GM19099 (cell line): ENCODE measurements around the gene CIDEA.

Experiments used
- POLR2A ChIP-seq: IDR thresholded peaks from 3 replicates; pipeline ENCODE4 v1.6.1; 2011; ENCODE audit warnings: low read depth; ENCODE audit not compliant: insufficient read length; ENCODE audit errors: extremely low read depth

The CIDEA gene, protein sequence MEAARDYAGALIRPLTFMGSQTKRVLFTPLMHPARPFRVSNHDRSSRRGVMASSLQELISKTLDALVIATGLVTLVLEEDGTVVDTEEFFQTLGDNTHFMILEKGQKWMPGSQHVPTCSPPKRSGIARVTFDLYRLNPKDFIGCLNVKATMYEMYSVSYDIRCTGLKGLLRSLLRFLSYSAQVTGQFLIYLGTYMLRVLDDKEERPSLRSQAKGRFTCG

DNA sequence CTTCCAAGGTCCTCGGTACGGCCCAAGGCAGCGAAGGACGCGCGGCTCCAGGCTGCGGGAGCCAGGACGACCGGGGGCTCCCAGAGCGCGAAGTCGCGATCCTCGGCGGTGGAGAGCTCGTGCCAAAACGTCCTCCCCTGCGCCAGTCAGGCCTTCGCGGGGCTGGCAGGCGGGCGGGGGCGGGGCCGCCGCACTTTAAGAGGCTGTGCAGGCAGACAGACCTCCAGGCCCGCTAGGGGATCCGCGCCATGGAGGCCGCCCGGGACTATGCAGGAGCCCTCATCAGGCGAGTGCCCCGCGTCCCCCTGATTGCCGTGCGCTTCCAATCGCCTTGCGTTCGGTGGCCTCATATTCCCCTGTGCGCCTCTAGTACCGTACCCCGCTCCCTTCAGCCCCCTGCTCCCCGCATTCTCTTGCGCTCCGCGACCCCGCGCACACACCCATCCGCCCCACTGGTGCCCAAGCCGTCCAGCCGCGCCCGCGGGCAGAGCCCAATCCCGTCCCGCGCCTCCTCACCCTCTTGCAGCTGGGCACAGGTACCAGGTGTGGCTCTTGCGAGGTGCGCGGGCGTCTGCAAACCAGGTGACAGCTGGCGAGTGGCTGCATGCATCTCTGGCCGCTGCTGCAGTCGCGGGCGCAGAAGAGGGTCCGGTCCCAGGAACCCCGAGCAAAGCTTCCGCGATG, at the start of gene CIDEA:
CIDEA (plus strand) TSS at position 226 of the 684 bp plus-strand sequence; CDS start at position 249, 23 bp downstream.
- no peak for TF ChIP-seq POLR2A

DNA sequence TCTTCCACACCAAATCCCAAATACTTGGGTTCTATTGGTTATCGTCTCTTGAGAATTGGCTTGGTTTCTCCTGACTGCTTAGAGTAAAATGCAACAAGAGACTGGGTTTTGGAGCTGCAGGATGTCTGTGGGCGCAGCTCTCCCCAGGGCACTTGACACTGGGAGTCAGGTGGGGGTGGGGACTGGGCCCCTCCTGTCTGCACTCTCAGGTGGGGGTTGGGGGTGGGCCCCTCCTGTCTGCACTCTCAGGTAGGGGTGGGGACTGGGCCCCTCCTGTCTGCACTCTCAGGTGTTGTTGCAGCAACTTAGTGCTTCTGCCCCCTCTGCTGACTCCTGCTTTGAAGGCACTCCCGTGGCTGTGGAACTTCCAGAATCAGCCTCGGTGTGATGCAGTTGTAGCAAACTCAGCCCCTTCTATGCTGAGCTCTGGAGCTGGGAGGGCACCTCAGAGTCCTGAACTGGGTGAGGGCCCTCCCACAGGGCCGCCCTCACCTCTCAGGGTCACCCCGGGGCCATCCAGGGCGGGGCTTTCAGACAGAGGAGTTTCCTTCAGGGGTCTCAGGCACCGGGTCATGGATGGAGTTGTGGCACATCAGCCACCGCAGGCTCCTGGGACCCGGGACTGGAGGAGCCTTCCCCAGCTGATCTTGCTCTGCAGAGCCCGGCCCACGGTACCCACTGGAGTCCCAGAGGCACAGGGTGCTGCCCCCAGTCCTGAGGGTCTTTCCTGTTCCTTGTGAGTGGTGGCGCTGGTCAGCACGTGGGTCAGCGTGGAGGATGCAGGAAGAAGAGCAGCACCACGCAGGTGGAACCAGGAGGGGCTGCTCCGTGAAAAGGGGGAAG, 22.9 kb upstream of the CIDEA start:
- TF ChIP-seq POLR2A = no peak

DNA sequence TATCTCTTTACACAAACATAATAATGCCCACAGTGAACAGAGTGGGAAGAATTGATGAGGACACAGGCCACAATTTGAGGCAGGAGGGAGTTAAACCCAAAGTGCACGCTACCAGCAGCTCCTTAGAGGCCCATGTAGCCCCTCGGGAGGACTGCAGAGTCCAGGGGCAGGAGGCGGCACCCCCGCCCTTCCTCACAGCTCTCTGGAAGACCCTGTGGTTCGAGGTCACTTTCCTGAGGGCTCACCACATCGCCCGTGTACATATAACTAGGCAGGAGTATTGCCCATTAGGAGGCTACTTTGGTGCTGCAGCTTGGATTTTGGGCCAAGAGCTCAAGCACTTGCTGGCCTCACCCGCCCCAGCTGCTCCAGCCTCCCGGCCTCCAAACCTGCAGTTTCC, 22.2 kb upstream of the CIDEA start:
- TF ChIP-seq POLR2A = no peak

DNA sequence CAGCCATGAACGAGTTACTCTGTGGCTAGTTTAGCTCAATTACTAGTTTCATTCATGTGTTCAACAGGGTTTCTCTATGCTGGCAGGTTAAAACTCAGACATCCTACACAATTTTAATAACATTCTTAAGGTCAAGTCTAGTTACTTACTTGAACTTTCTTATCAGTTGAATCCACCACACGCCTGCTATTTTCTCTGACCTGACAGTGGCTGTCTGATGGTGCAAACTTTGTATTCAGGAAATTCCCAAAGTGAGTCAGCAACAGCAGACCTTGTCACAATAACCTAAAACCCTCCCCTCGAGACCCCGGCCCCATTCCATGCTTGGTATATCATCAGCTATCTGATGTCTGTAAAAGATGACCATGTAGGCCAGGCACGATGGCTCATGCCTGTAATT, 20.8 kb upstream of the CIDEA start:
- no peak for TF ChIP-seq POLR2A

DNA sequence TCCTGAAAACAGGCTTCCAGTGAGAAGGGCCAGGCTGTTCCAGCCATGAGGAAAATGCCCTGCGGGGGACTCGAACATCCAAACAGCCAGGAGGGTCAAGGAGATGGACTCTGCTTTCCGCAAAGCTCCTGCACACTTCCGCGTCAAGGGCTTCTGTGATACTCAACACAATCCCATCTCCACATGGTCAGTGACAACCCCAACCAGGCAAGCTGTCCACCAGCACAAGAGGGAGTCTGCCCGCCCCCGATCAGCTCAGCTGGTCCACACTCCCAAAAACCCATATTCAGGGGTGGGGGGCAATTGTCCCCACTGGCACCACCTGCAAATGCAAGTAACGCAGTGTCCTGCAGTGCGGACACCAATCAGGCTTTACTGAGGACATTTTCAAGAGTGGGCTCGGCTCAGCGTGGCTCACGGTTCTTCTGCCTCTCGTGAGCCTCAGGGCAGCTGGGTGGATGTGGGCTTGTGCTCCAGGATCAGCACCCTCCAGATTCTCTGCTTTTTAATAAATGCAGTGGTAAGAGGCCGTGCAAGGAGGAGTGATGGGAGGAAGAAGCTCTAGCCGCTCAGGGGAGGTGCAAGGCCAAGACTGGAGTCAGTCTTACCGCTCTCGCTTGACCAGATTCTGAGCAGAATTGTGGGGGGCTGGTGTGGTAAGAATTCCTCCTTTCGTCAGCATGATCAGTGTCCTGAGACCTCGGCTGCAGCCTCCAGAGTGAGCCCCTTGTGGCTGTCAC, 19.5 kb upstream of the CIDEA start:
- no peak for TF ChIP-seq POLR2A

DNA sequence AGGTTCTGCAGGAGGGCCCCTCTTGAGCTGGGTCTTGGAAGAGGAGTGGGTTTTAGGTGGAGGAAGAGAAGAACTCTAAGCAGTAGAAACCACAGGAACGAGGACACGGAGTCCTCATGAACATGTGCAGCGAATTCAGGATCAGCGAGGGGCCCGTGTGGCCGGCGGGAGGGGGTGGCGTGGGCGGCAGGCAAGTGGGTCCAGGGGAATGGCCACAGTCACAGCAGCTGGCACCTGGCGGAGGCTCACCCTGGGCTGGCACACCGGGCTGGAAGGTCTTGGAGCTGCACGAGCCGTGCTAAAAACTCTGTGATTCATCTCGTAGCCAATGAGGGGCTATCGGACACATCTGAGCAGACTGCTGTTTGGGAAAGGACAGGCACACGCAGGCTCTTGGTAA, 18.0 kb upstream of the CIDEA start:
- TF ChIP-seq POLR2A = no peak

DNA sequence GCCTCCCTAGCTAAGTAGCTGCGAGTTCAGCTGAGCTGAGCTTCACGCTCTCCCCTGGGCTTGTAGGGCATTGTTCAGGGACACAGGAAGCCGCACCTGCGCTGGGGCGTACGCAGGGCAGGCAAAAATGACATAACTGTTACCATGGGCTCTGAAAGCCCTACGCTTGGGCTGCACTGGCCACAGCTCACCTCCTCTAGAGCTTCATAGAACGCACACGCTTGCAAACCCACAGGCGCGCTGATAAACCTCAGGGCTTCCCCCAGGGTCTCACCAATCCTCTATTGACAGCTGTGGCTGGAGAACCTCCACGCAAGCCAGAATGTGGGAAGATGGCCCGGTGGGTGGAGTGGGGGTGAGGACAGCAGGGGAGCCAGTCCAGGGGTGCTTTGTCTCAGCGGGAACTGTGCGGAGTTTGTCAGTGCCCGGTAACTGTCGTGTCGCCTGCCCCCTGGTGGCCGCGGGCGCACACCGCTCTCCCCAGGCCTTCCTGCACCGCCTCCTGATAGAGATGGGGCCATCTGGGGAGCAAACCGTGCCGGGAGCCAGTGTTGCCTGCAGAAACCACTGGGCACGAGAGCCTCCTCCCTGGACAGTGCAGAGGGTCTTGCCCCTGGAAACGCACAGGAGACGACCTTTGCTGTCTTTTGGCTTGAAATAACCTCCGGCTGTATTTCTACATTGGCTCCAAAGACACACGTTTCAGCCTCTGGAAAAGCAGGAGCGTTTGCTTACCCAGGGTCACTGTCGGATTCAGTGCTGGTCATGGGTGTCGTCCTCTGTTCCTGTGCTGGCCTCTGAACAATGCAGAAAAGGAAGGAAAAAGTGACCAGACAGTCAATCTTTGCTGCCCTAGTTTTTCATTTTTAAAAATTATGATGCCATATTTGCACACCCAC, 17.0 kb upstream of the CIDEA start:
- TF ChIP-seq POLR2A = no peak

DNA sequence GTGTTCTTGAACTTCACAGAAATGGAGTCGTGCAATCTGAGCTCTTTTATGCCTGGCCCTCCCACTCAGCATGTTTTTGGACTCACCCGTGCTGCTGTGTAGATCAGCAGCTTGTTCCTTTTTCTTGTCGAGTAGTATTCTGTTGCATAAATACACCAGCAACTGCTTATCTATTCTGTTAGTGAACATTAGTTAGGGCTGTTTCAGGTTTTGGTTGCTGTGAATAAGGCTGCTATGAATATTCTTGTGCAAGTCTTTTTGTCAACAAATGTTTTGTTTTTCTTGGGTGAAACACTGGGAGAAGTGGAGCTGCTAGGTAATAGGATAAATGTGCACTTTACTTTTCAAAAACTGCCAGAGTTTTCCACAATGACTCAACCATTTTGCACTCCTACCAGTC, 15.3 kb upstream of the CIDEA start:
- no peak for TF ChIP-seq POLR2A

DNA sequence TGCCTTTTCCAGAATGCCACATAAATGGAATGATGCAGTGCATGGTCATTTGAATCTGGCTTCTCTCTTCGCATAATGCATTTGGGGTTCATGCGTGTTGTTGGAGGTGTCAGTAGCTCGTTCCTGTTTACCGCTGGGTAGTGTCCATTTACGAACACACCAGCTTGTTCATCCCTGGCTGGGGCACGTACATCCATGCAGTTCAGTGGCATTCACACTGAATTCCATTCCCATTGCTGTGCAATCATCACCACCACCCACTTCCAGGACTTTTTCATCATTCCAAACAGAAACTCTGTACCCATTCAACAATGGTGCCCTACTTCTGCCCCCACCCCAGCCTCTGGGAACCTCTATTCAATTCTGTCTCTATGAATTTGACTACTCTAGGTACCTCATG, 14.7 kb upstream of the CIDEA start:
- TF ChIP-seq POLR2A = no peak

DNA sequence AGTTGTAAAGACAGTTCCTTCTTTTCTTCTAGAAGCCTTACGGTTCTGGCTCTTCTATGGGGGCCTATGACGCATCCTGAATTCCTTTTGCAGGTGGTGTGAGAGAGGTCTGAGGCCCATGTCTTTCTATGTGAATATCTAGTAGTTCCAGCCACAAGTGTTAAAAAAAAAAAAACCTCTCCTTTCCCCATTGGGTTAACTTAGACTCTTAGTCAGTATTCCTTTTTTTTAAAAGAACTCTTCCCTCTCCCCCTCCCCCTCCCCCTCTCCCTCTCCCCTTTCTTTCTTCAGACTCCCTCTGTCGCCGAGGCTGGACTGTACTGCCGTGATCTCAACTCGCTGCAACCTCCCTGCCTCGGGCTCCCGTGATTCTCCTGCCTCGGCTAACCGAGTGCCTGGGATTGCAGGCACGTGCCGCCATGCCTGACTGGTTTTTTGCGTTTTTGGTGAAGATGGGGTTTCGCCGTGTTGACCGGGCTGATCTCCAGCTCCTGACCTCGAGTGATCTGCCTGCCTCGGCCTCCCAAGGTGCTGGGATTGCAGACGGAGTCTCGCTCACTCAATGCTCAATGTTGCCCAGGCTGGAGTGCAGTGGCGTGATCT, 11.4 kb upstream of the CIDEA start:
- TF ChIP-seq POLR2A = no peak

DNA sequence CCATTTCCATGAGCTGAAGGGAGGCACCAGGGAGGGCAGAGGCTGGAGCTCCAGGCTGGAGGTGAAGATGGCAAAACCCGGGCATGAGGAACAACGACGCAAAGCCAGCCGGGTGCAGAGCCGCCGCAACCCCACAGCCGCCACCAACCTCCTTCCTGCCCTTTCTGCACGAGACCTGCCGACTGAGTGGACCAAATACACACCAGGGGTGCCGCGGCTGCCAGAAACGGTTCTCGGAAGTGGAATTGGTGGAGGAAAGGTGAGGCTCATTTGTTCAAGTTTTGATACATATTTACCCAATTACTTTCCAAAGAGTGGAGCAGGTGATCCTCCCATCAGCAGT, 8.4 kb upstream of the CIDEA start:
- no peak for TF ChIP-seq POLR2A

DNA sequence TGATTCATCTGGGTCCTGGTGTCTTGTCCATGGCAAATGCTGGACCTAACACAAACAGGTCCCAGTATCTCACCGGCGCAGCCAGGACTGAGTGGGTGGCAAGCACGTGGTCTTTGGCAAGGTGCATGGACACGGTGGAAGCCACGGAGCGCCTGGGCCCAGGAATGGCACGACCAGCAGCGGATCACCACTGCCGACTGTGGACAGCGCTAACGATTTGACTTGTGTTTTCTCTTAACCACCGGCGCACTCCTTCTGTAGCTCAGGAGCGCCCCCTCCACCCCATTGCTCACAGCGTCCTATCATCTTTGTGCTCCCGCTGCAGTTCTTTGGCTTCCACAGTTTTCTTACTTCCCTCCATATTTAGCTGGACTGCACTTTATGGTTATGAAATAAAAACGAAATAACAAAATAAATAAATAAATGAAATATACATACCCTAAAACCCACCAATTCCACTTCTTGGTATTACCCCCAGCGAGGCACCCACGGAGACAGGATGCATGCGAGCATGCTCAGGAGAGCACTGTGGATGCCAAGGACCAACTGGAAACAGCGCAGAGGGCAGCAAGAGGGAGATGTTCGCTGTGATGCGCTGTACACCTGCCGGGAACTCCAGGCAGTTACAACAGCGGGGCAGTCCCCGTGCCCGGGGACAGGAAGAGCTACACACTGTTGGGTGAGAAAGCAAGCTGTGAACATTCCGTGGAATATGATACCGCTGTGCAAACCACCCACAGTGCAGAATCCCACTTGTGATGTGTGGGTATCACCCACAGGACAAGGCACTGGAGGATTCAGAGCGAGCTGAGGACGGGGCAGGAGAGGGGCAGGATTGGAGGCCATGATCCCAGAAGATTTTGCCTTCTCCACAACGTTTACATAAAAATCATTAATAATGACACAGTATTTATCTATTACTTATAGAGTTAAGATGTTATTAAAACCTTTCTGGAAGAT, 7.0 kb upstream of the CIDEA start:
- TF ChIP-seq POLR2A = no peak

DNA sequence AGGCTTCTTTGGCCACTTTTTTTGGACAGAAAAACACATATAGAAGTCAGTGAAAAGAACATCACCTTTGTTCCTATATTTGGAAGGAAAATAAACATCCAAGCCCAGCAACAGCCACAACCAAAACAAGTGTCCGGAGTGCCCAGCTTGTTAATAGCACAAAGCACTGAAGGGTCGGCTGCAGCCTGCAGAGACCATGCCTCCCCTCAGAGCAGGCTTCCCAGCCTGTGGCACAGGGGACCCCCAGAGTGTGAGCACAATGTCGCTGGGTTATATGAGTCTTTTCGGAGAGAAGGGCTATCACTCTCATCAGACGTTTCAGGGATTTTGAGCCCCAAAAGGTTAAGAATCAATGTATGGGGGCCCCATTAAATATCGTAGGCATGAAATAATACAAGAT, 6.2 kb upstream of the CIDEA start:
- TF ChIP-seq POLR2A = no peak

DNA sequence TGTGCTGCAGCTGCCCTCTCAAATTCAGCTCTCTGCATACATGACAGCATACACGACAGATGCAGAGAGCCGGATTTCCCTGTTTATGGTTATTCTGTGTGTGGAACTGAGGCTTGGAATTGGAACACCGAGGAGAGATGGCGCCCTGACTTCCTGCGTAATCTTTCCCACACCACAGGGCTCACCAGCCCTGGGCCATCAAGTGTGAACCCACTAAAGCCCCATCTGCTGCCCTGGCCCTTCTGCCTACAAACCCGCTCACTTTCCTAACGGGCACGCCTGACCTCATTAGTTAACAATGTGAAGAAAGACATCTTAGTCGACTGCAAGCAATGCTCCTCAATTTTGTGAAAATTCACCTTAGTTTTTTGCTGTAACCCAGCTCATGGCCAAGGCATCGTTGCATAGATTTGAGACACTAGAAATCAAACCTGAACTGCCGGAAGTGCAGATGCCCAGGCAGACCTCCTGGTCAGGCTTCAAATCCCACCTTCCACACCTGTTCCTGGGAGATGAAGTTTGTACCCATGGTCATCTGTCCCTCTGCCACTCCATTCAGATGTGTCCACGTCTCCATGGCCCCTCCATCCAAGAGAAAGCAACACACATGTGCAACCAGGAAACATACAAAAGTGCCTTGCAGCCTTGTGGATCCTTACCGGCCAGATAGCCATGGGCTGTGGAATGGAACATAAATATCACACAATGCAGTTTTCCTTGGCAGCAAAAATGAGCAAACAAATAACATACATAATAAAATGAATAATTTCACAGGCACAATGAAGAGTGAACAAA, 5.0 kb upstream of the CIDEA start:
- TF ChIP-seq POLR2A = no peak
